SH-SY5Y (cell line): Measurements from ENCODE around the gene MPZL1.

Experiments used
- GATA2 ChIP-seq: IDR thresholded peaks from 2 replicates; pipeline ENCODE4 v1.6.1; 2011; ENCODE audit warnings: mild to moderate bottlenecking, low read depth, low read length
- GATA3 ChIP-seq: IDR thresholded peaks from 2 replicates; pipeline ENCODE4 v1.6.1; 2011; ENCODE audit warnings: low read depth, mild to moderate bottlenecking, low read length, moderate library complexity

Gene MPZL1

DNA sequence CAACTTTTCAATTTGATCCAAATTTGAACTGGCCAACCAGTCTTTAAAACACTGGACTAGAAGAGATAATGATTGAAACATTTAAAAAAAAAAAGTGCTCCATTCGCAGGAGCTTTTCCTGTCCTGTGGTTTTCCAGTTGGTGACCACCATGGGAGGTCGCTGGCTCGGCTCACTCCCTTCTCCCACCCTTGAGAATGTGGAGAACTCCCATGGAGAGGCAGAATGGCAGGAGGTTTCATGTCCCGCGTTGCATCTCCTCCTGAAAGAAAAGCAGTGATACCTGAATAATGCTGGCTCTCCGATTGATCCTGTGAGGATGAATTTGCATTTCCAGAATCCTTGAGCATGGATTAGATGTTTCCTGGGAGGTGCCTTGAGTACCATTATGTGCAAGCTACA is 16.5 kb upstream of the MPZL1 start:
- no peak for TF ChIP-seq GATA2

DNA sequence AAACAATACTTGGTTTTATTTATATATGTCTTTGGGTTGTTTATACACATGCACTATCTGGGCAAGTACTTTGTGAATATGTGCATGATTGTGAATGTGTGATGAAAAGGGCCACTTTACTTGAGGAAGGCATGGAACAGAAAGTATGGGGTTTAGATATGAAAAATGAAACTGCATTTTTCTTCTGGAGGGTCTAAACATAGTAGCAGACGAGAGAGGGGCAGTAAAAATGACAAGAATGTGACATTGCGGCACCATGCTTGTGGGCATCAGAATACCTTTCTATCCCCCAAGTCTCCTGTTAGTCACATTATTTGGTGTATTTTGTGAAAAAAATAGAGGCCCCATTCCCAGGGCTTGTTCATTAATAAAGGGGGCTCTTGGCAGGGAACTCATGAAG is 15.4 kb upstream of the MPZL1 start:
- TF ChIP-seq GATA2 (no peak), GATA3 (no peak)

DNA sequence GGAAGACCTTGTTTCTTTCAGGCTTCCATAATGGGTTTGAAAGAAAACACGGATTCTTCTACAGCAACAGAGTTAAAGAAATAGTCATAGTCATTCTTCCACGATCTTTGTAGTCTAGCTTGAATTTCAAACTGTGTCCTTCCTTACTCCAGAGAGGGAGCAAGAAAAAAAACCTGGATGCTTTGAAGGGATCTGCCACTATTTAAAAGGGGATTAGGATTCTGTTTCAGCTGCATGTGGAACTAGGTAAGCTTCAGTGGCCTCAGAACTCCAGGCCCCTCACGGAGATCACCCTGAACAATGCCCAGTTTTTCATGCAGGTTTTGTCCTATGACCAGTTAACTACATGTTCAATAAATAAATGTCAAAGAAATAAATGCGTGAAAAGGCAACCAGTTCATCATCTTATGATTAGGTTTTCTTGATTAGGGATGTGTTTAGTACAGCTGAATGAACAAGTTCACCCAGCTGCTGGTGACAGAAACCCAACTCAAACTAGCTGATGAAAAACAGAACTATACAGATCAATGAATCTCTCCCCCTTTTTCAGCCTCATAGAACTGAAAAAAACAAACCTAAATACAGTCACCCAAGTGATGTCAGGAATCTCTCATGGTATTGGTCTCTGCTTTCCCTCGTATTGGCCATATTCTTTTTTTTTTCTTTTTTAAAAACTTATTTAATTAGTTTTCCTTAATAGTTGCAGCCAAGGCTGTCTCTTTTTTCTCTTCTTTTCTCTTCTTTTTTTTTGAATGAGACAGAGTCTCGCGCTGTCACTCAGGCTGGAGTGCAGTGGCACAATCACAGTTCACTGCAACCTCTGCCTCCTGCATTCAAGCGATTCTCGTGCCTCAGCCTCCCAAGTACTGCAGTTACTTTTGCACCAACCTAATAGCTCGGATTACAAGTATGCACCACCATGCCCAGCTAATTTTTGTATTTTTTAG is 14.6 kb upstream of the MPZL1 start:
- TF ChIP-seq GATA3 (no peak), GATA2 (no peak)

DNA sequence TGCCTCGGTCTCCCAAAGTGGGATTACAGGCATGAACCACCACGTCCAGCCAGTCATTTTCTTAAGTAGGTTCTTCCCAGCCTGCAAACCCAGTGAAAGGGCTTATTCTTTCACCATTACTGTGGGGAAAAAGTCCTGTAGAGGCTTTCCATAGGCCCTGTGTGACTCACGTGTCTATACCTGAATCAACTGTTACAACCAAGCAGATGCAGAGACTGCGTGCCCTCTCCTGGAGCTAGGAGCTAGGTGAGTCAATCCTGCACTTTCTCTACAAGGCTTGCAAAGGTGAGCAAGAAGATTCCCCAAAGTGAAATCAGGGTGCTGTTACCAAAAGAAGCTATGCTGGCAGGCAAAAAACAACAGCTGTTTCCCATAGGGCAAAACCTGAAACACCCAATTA is 13.8 kb upstream of the MPZL1 start:
- TF ChIP-seq GATA3 (no peak), GATA2 (no peak)

DNA sequence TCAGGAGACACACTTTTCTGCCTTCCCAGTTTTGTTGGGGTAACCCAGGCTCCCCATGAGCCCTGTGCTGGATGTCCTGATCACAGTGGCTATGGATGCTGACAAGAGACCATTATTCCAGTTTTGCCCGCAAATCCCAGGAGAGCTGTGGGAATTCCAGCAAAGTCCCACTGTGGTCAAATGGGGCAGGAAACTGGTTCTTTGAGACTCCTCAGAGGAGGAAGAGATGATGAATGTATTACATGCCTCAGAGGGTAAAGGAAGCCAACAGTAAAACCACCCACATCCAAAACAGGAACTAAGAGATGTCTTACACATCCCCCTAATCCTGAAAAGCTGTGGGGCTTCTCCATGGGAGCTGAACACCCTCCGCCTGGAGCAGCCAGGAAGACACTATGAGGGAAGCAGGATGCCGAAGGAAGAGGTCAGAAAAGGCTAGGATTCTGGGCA is 12.8 kb upstream of the MPZL1 start:
- TF ChIP-seq GATA2 (no peak), GATA3 (no peak)

DNA sequence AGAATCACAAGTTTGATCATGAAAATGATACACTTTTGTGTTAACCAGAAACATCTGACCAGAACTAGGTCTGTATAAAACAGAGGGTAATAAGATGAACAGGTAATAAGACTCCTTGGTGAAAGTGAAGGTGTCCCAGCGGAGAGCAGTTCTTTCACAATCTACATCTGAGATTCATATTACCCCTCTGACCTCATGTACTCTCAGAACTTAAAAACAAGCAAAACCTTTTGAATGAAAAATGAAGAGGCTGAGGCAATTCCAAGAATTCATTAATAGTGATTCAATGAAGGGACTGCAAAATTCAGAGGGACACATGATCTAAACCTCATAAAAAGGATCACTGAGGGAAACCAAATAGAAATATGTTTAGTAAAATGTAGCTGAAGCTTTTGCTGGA is 10.9 kb upstream of the MPZL1 start:
- TF ChIP-seq GATA2 (no peak), GATA3 (no peak)

DNA sequence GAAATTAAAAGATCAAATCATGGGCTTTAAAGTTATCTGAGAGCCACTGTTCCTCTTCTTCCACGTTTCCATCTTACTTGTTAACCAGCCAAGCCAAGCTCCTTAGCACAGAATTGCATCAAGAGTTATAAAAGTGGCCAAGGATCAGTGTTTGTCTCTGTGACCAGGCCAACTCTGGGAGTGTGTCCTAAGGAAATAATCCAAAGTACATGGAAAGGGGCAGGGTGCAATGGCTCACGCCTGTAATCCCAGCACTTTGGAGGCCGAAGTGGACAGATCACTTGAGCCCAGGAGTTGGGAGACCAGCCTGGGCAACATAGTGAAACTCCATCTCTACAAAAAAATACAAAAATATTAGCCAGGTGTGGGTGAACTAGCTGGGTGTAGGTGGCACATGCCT is 10.0 kb upstream of the MPZL1 start:
- TF ChIP-seq GATA2 (no peak), GATA3 (no peak)

DNA sequence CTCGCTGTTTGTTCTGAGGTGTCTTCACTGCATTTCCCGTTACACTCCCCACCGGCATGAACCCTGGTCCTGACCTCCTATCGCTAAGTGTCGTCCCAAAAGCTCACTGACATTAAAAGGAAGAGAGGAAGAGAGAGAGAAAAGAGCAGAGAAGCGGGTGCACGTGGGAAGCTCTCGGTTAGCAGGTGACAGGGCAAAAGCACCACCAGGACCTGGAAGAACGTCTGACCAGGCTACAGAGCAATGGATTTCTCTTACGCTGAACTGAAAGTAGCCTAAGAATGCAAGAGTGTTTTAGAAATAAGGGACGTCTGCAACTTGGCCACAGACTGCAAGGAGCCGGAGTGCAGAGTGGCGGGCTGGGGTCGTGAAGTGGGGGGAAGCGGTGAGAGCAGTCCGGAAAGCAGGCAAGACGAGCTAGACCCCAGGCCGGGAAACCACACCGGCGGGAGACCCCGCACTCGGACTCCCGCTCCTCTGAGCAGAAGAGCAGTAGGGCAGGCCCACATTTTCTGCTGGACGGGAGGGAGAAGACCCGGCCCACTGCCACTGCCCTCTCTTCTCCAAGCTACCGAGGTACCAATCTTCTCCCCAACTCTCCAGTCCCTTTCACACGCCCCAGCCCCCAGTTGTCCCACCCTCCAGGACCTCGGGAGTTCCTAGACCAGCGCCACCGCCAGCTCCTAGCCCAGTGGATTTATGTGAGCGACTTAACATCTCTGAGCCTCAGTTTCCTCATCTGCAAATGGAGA is 8.3 kb upstream of the MPZL1 start:
- TF ChIP-seq GATA2 (no peak), GATA3 (no peak)

DNA sequence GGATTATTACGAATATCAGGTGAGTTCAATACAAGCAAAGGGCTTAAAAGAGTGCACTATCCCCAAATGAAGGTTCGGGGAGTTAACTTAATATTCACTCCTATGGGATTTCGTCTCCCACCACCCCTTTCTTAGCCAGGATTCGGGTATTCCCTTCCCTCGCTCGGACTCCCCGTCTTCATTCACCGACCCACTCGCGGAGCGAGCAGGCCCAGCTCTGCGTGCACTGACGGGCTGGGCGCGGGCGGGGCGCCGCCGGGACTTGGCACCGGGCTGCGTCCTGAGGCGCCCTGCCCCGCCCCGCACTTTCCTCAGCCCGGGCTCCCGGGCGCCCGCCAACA is 7.7 kb upstream of the MPZL1 start:
- TF ChIP-seq GATA3: no peak
- no peak for TF ChIP-seq GATA2

DNA sequence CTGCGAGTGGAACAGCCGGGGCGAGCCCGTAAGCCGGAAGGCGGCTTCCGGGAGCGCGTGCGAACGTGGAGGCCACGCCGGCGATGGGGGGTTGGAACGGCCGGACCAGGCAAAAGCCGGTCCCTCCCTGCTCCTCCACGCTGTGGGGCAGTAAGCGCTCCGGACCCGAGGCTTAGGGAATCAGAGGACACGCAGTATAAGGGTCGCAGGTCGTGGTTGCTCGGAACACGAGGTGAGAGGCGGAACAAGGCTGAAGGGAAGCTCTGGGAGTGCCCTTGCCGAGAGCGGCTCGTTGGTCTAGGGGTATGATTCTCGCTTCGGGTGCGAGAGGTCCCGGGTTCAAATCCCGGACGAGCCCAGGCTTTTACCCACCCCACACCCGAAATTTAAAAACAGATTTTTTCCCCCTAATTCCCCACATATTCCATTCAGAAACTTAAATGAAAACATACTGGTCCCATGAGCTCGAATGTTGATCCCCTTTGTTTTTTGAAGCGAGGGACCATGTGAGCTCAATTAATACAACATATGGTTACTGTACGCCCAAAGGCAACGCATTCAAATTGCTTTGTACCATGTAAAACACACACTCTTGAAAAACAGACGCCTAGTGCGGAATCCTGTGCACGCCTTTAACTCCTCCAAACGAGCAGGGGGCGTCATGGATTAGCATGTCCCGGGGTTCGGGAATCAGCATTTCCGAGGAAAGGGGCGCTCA is 7.2 kb upstream of the MPZL1 start:
- TF ChIP-seq GATA2: no peak
- TF ChIP-seq GATA3: no peak

DNA sequence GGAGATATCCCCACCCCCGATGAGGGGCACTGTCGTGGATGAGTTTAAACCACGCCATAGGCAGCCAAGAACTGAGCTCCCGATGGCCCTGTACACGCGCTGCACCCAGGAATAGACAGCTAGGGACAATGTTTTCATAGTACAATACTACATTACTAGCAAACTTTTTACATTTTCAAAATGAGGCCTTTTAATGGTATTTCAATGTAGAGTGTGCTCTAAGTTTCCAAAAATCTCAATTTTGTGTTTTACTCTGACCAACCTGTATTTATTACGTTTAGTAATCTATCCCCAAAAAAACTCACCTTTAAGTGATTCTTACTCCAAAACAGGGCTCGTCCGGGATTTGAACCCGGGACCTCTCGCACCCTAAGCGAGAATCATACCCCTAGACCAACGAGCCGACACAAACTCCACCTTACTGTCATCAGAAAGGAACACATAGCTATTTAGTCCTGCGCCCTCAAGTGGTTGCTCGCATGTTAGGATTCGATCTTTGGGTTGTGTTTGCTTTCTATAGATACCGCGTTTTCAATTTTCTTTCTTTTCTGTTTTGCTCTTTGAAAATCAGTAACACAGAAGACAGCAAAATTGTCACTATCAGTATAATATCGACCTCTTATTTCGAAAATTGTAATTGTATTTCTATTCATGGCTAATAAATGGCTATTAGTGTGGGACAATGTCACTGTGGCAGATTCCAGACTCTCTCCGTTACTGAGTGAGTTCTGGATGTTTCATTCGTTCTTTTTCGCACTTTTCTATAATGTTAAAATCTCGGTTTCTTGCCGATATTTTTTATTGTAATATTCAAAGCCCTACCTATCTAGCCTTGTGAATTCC is 6.4 kb upstream of the MPZL1 start:
- no peak for TF ChIP-seq GATA2
- no peak for TF ChIP-seq GATA3

DNA sequence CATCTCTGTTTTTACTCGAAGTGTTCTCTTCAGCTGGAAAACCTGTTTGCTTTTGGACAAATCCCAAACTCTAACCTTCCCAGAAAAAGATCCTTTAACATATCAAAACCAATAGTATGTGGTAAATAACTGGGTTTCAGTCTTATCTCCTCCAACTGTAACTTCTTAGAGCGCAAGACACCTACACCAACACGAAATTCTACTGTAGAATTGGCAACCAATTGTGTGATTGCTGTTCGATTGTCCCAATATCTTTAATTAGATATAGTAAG is 5.8 kb upstream of the MPZL1 start:
- no peak for TF ChIP-seq GATA2
- TF ChIP-seq GATA3: no peak

DNA sequence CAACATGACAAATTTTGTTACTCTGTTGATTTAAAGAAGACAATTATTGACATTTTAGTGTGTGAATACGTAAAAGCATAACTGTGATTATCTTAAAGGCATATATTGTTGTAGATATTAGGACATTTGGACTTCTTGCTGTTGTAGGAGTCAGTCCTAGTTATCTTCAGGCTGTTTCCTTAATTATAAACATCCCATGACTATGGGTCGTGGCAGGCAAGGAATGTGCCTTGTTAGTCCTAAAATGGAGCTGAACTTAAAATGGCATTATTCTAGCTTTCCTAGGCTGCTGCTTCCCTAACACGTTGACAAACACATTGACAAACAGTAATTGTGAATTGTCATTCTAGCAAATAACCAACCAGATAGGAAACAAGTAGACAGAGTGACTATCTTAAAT is 4.4 kb upstream of the MPZL1 start:
- TF ChIP-seq GATA3 (no peak), GATA2 (no peak)
